ENCODE data around the gene OSCP1. TPM values are rescaled to one million over a fixed set of nuclear protein-coding genes. Genes with fewer than 3 reads are reported as not detected.

Gene OSCP1
- total RNA-seq, 1 donor from 2014 or later = 6.2 TPM

DNA sequence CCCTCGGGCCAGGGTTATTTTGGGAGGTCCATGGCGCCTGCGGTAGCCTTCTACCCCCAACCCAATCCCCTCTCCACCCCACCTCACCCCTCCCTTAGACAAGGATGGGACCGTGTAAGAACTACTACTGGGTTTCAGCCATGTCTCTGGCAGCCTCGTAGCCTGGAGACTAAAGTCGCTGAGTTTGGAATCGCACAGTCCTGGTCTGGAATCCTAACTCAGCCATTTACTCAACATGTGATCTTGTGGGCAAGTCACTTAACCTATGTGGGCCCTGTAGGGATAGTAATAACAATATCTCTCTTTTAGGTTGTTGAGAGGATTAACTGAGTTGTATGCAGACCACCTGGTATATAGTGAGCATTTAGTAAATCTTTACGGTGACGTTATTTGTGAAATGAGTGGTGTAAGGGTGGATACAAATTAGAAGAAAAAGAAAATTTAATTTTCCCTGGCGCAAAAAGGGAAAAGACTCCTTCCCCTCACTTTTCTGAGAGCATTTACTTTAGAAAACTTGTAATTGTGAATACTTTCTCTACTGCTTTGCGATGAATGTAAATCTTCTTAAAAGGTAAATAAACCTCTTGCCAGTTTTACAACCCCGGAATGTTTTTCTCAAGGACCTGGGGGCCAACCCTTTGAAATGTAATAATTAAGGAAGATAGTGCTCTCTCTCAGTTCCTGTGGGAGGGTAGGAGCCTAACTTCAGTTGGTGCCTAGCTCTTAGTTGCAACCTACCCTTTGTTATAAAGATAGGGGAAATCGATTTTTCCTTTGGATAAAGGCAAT, 14.5 kb upstream of the OSCP1 start:
- Mint-ChIP-seq H3K4me1 (ENCODE audit: low read depth) (peaks cover 30% of the 10 kb centered on the region), H3K27ac (ENCODE audit: unreplicated experiment) (peak overlapping the region; percentile 99), H3K9me3 (ENCODE audit: low read depth) (no peaks in the 10 kb centered on the region), H3K36me3 (ENCODE audit: low read depth) (peaks cover 5% of the 10 kb centered on the region), H3K4me3 (ENCODE audit: unreplicated experiment) (peak overlapping the region; percentile 100), H3K27me3 (ENCODE audit: low read depth) (no peaks in the 10 kb centered on the region)
- DNase-seq (ENCODE audit: low spot score) = no peak
- TF ChIP-seq CTCF (IDR thresholded peaks at IDR 0.05) = no peak

- Mint-ChIP-seq H3K27me3 (ENCODE audit: low read depth) (no peaks in the 10 kb centered on the region), H3K36me3 (ENCODE audit: low read depth) (peaks cover 7% of the 10 kb centered on the region), H3K27ac (ENCODE audit: unreplicated experiment) (peak within 1 kb of the TSS; percentile 99), H3K9me3 (ENCODE audit: low read depth) (no peaks in the 10 kb centered on the region), H3K4me1 (ENCODE audit: low read depth) (peaks cover 30% of the 10 kb centered on the region), H3K4me3 (ENCODE audit: unreplicated experiment) (peak within 1 kb of the TSS; percentile 100)
- no peak for TF ChIP-seq CTCF (IDR thresholded peaks at IDR 0.05)
- peak; percentile 96 for DNase-seq (ENCODE audit: low spot score)
Observed at GRCh38 chr1:36463803-36464604, 13.8 kb upstream of the OSCP1 start, which contains the start of gene MRPS15. Gene MRPS15 (minus strand): TSS chr1:36464384. CDS start chr1:36464275, 109 bp downstream.

- H3K27ac Mint-ChIP-seq (ENCODE audit: unreplicated experiment) = peak overlapping the region; percentile 99
- peak overlapping the region; percentile 100 for H3K4me3 Mint-ChIP-seq (ENCODE audit: unreplicated experiment)
- H3K4me1 Mint-ChIP-seq (ENCODE audit: low read depth) = peaks cover 30% of the 10 kb centered on the region
- no peaks in the 10 kb centered on the region for H3K9me3 Mint-ChIP-seq (ENCODE audit: low read depth)
- DNase-seq (ENCODE audit: low spot score) = no peak
- no peaks in the 10 kb centered on the region for H3K27me3 Mint-ChIP-seq (ENCODE audit: low read depth)
- H3K36me3 Mint-ChIP-seq (ENCODE audit: low read depth) = peaks cover 10% of the 10 kb centered on the region
- TF ChIP-seq CTCF (IDR thresholded peaks at IDR 0.05) = no peak
Observed at GRCh38 chr1:36463463-36463802, 13.2 kb upstream of the OSCP1 start.

DNA sequence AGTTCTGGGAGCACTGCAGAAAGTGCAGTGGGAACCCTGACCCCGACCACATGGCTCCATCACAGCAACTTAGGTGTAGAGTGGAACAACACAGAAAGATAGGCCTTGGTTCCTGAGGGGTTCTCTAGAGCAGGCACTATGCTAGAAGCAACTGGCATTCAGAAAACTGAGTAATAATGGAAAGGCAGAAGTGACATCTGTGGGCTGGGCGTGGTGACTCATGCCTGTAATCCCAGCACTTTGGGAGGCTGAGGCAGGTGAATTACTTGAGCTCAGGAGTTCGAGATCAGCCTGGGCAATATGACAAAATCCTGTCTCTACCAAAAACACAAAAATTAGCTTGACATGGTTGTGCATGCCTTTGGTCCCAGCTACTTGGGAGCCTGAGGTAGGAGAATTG, 8.7 kb upstream of the OSCP1 start:
- no peaks in the 10 kb centered on the region for H3K27me3 Mint-ChIP-seq (ENCODE audit: low read depth)
- H3K4me3 Mint-ChIP-seq (ENCODE audit: unreplicated experiment) = no peak overlapping the region
- DNase-seq (ENCODE audit: low spot score) = no peak
- H3K9me3 Mint-ChIP-seq (ENCODE audit: low read depth) = no peaks in the 10 kb centered on the region
- peaks cover 25% of the 10 kb centered on the region for H3K36me3 Mint-ChIP-seq (ENCODE audit: low read depth)
- no peak for TF ChIP-seq CTCF (IDR thresholded peaks at IDR 0.05)
- H3K4me1 Mint-ChIP-seq (ENCODE audit: low read depth) = peaks cover 13% of the 10 kb centered on the region
- H3K27ac Mint-ChIP-seq (ENCODE audit: unreplicated experiment) = no peak overlapping the region

DNA sequence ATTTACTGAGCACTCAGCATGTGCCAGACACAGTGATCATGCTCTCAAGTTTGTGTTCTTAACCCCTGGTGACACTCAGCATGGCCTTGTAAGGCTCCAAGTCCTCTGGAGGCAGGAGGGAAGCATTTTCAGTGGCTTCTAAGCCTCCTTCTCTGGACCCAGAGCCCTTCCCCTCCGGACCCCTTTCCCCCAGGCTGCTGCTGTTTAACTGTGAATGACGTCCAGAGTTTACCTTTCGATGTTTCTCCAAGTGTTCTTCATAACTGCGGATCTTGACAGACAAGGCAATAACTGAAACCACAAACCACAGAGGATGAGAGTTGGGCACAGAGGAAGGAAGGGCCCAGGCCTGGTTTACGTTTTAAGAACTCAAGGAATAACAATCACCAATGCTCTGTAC, 7.4 kb upstream of the OSCP1 start:
- H3K36me3 Mint-ChIP-seq (ENCODE audit: low read depth) = peaks cover 24% of the 10 kb centered on the region
- no peak for TF ChIP-seq CTCF (IDR thresholded peaks at IDR 0.05)
- peaks cover 4% of the 10 kb centered on the region for H3K4me1 Mint-ChIP-seq (ENCODE audit: low read depth)
- no peak overlapping the region for H3K27ac Mint-ChIP-seq (ENCODE audit: unreplicated experiment)
- no peaks in the 10 kb centered on the region for H3K27me3 Mint-ChIP-seq (ENCODE audit: low read depth)
- H3K9me3 Mint-ChIP-seq (ENCODE audit: low read depth) = no peaks in the 10 kb centered on the region
- no peak for DNase-seq (ENCODE audit: low spot score)
- H3K4me3 Mint-ChIP-seq (ENCODE audit: unreplicated experiment) = no peak overlapping the region
